NCI-H1436 (cell line): ENCODE data around the gene FOXO3.

Source experiments
- DNase-seq: peaks from one replicate; lab custom pipeline; 2025; lab: John Stamatoyannopoulos, UW

FOXO3 gene

DNA sequence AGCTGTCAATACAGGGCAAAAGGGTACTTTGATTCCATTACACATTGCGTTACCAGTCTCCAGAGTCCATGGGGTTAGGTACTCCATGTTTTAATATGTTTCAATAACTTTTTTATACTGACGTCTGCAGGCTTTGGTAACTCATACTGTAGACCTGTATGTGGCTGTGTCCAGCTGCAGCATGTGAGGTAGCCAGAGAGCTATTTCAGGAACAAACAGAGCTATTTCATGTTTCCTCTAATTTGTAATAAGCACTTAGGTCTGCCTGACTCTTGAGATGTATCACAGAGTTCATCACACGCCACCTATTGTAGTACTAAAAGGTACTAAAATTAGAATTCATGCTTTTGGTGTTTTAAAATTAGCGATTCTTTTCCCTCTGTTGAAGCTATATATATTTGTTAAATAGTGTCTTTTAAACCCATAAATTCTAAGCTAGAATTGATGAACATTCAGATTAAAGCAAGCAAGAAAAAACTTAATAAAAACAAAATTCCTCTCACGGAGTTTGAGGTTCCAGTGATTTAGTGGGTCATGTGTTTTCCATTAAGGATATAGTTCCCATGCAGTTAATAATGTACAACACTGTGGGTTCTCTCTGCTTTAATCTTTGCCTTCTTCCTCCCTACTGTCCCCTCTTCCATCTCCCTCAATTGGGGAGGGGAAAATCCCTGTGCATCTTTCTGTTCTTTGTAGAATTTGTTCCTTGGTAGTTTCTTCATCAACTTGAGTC lies 37.0 kb downstream of the FOXO3 start:
- no peak for DNase-seq

- DNase-seq: no peak
Observed at GRCh38 chr6:108598305-108598863, 37.7 kb downstream of the FOXO3 start.

DNA sequence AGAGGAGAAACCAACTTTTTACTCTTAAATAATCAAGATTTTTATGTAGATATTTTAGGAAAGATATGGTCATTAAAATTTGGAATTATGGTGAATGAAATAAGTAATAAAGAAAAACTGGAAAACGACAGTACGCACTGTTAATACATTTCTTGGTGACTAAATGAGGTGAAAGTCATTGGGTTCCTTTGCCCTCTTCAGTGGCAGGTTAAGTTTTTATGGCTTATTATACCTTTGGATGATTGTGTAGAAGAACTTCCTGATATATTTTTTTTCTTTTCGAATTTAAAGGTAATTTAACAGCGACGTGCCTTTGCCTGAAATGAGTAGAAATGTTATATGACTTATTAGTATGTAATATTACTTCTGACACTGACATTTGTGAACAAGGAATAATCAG lies 43.4 kb downstream of the FOXO3 start:
- no peak for DNase-seq

DNA sequence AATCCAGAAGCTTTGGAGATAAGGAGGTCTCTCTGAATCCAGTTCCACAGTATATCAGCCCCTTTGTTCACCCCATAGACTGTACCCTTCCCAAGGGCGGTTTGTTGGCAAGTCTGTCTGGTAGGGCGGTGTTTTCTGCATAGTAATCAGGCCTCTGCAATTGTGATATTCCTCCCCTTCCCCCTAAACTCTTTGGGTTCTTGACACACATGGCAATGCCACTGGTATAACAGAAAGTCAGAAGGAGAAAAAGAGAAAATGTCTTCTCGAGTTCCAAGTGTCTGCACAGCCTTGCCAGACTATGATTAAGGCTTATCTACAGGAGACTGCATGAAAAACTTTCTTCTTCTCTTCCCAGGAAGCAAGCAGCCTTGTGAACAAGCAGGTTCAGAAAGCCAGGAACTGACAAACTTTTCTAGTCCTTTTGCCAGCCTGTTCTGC lies 45.6 kb downstream of the FOXO3 start:
- DNase-seq: no peak

- no peak for DNase-seq
Observed at GRCh38 chr6:108608453-108609275, 47.9 kb downstream of the FOXO3 start.

GRCh38 chr6:108609276-108609769 lies 48.6 kb downstream of the FOXO3 start:
- DNase-seq: no peak

GRCh38 chr6:108610270-108610839 lies 49.6 kb downstream of the FOXO3 start:
- no peak for DNase-seq

DNA sequence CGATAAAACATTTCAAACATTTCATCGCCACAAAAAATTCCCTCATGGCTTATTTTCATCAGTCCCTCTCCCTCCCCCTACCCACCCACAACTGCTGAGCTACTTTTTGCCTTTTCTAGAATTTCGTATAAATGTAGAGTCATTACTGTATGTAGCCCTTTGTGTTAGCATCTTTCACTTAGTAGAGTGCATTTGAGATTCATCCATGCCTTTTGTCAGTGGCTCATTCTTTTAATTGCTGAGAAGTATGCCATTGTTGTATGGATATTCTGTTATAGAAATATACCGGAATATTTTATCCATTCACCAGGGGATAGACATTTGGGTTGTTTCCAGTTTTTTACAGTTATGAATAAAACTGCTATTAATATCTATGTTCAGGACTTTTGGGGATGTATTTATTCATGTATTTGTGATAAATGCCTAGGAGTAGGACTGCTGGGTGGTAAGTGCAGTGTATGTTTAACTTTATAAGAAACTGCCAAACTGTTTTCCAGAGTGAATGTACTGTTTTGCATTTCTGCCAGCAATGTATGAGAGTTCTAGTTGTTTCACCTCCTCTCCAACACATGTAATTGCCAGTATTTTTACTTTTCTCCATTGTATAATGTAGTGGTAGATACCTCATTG lies 50.4 kb downstream of the FOXO3 start:
- no peak for DNase-seq

GRCh38 chr6:108612852-108613251 lies 52.1 kb downstream of the FOXO3 start:
- DNase-seq: no peak

DNA sequence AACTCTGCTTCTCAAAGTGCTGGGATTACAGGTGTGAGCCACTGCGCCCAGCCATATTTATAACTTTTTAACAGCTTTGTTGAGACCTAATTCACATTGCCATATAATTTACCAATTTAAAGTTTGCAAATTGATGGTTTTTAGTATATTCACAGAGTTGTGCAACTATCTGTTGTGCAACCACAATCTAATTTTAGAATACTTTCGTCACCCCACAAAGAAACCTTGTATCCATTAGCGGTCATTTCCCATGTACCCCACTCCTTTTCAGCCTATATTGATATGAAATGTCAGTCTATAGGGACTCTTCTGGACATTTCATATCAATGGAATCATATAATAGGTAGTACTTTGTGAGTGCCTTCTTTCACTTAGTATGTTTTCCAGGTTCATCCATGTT lies 55.8 kb downstream of the FOXO3 start:
- no peak for DNase-seq

DNA sequence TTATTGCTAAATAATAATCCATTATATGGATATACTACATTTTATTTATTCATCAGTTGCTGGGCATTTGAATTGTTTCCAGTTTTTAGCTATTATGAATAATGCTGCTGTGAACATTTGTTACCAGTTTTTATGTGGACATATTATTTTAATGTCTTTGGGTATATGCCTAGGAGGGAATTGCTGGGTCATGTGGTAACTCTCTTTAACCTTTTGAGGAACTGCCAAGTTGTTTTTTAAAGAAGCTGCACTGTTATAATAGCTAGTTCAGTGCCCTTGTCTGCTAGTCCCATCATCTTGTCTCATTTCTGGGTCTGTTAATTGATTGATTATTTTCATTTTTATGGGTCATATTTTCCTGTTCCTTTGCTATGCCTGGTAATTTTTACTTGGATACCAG lies 56.3 kb downstream of the FOXO3 start:
- no peak for DNase-seq

- no peak for DNase-seq
Observed at GRCh38 chr6:108618623-108619152, 58.0 kb downstream of the FOXO3 start.

DNA sequence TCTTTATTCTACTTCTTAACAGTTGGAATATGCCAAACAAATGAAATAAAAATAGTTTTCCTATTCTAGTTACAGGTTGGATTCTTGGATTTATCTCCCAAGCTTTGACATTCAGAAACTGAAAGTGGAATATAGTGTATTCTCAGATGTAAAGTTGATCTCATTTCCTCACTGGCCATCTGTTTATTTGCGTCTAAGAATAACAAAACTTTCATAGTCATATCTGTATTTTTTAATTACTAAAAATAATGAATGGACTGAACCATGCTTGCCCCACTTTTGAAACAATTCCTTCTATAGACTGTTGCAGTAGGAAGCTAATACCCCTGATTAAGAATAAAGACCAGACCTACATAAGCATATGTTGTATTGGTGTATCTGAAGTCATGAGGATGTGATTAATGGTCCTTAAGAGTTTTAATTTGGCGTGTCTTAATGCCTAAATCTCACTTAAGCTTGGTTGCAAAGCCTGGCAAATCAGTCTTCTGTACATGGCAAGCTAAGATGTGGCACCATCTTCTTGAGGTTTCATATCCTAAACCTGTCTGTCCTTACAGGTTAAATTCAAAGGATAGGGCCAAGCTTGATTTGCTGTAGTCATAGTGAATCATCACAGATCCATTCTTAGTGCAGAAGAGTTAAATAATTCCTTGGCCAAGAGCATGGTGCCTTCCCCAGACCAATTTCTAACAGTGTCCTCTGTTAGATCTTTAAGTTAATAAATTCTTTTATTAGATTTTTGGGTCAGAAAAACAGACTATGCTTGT lies 58.9 kb downstream of the FOXO3 start:
- DNase-seq: no peak

DNA sequence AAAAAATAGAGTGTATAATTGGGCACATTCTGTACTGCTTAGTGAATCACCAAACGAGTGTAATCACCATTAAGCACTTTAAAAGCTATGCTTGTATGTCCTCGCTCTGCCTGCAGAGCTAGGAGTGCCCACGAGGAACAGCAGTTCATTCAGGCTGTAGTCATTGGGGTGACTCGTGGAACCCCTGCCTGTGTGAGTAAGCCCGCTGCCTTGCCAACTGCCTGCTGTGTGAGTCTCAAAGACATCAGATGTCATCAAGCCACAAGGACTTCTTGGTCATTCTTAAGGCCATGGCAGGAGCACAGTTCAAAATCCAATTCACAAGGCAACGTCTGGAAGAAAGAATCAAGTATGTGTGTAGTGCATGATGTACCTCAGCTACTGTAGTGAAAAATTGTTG lies 60.4 kb downstream of the FOXO3 start:
- no peak for DNase-seq

- no peak for DNase-seq
Observed at GRCh38 chr6:108622641-108623298, 62.1 kb downstream of the FOXO3 start.

- DNase-seq: no peak
Observed at GRCh38 chr6:108623995-108624394, 63.3 kb downstream of the FOXO3 start.

GRCh38 chr6:108625581-108625980 lies 64.9 kb downstream of the FOXO3 start:
- DNase-seq: no peak

DNA sequence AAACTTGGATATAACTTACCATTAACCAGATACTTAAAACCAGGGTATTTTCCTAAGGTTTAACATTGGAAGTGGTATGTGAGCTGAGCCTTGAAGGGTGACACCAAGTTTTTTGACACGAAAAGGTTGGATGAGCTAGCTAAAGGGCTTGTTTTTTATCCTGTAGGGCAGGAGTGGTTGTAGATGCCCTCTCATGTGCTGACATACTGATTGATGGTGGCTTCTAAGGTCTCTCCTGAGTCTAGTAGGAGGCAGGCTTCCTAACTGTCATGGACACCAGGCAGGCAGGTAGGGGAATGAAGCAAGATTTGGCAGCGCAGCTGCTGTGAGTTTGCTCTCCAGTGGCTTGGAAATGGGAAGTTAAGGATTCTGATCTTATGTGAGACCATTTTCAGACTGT lies 66.1 kb downstream of the FOXO3 start:
- no peak for DNase-seq

DNA sequence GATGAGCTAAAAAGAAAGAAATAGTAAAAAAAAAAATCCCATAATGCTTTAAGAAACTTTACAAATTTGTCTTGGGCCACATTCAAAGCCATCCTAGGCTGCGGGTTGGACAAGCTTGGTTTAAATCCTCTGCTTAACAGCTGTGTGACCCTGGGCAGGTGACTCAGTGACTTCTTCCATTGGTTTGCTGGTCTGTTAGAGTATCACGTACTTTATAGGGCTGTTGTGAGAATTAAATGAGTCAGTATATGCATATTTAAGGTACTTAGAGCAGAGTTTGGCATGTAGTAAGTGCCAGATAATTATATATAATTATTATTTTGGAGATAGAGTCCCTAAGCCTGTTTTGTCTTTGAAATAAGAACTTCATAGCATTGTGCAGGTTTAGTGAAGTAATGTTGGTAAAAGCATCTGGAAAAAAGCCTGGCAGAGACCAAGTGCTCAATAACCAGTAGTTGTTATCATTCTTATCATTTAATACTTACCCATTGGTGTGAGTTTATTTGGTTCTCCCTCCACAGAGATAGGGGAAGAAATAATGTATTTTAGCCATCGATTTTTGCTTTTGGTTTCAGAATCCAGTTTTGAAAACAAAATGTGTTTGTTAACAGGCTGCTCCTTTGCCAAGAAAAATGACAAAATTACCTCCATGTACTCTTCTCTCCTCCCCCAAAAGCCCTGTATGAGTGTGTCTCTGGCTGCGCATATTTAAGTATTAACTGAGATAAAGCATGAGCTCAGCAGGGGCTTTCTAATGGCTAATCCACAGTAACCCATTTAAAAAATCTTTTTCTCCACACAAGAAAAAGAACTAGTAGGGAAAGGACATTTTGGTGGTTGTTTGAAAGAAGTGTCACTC lies 67.2 kb downstream of the FOXO3 start:
- DNase-seq: no peak
